ENCODE data around the gene CDH4. TPM values are rescaled to one million over a fixed set of nuclear protein-coding genes. Genes with fewer than 3 reads are reported as not detected.

CDH4 gene
- polyA plus RNA-seq, 4 donors = 5.6 to 8.8 (median 7.0) TPM

GRCh38 chr20:61538943-61539265 lies 286.8 kb downstream of the CDH4 start:
- no peak for DNase-seq (ENCODE audit: low read depth in 4 of 4, low spot score in 2 of 4)

DNA sequence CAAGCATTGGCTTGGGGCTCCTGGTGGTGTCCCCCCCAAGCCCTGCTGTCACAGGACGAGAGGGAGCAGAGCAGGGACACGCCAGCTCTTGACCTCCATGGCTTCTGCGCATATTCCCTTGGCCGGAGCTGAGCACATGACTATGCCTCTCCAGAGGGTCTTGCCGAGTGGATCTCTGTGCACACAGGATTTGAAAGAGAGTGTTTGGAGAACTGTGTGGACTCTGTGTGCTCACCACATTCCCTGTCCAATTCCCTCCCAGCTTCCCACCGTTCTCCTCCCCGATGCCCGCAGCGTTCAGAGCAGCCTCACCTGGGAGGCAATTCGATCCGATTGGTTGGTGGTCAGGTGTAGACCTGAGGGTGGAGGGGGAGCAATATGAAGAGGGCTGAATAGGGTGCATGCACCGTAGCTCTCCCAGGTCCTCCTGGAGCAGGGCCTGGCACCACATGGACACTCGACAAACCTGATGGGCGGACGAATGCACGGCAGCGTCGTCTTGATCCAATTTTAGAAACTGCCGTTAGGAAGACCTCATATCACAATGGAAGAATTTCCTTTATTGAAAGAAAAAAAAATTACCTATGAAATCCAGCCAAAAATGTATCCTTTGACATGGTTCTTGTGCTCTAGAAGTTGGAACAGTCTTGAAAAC lies 287.8 kb downstream of the CDH4 start:
- DNase-seq (ENCODE audit: low read depth in 4 of 4, low spot score in 2 of 4) = no peak

DNA sequence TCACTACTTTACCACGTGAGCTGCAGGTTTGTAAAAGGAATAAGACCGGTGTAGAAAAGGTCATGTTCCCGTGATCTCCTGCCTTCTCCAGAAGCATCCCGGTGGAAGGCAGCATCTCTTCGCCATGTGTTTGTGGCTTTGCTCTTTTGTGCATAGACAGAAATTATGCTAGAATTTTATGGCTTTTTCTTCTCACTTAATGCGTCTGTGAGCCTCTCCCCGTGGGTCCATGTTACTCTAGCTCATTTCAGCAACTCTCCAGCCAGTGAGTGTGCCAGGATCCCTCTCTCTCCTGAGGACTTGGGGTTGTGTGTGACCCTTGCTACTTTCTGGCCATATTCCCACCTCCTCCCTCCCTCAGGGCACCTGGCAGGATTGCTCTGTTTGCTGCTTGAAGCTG lies 289.5 kb downstream of the CDH4 start:
- no peak for DNase-seq (ENCODE audit: low read depth in 4 of 4, low spot score in 2 of 4)

DNA sequence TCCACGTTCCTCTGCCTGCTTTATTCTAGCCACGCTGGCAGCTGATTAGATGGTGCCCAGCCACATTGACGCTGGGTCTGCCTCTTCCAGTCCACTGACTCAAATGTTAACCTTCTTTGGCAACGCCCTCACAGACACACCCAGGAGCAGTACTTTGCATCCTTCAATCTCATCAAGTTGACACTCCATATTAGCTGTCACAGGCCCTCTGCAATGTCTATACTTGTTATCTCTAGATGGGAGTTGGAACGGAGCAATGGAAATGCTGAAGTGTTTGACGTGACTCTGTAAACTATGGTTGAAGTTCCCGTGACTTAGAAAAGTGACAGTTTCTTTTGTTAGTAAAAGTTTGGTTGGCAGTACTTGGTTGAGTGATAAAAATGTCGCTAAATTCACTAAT lies 291.0 kb downstream of the CDH4 start:
- no peak for DNase-seq (ENCODE audit: low read depth in 4 of 4, low spot score in 2 of 4)

DNA sequence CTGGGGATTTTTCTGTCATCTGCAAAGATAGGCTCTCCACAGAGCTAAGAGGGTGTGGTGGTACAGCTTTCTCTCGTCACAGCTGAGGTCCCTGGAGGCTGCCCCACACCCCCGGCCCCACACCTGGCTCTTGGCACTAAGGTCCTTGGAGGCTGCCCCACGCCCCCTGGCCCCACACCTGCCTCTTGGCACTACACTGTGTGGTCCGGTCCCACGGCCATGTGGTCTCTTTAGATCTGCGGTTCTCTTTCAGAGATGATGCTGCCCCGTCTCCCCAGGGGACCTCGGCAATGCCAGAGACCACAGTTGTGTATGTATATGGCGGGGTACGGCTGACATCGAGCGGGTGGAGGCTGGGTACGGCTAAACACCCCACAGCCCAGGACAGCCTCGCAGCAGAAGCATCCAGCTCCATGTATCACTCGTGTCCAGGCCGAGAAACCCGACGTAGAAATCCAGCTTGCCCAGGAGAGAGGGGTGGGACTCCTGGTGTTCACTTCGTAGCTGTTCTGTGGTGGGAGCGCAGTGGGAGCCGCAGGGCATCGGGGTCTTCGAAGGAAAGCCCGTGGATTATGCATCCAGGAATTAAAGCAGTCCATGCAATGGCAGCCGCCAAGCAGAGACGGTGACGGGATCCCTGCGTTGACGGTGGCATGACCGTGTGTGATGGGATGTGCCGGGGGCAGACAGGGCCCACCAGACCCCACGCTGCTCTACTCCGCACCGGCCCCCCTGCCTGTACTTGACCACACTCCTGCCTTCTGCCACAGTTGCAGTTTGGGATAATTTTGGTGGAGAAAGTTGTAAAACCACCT lies 292.1 kb downstream of the CDH4 start:
- no peak for DNase-seq (ENCODE audit: low read depth in 4 of 4, low spot score in 2 of 4)

- no peak for DNase-seq (ENCODE audit: low read depth in 4 of 4, low spot score in 2 of 4)
These were observed 293.1 kb downstream of the CDH4 start for GRCh38 chr20:61544910-61545889.

DNA sequence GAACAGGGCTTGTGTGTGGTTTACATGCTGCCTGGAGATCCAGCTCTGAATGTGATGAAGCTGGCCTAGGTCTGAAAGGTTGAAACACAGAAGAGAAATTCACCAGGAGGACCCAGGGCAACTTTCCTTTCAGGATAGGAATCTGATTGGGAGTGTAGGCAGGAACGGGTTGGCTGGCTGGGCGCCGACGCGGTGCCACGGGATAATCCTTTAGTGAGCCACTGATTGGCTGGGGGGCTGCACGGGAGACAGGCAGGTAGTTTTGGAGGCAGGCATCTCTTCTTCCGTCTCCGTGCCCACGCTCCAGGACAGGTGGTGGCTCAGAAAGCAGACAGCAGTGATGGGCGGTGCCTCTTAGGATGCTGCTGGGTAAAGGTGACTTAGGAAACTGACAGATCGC lies 294.6 kb downstream of the CDH4 start:
- no peak for DNase-seq (ENCODE audit: low read depth in 4 of 4, low spot score in 2 of 4)

GRCh38 chr20:61548069-61548468 lies 296.0 kb downstream of the CDH4 start:
- DNase-seq (ENCODE audit: low read depth in 4 of 4, low spot score in 2 of 4) = no peak

- DNase-seq (ENCODE audit: low read depth in 4 of 4, low spot score in 2 of 4) = no peak
These were observed 297.8 kb downstream of the CDH4 start for GRCh38 chr20:61549865-61550264.

DNA sequence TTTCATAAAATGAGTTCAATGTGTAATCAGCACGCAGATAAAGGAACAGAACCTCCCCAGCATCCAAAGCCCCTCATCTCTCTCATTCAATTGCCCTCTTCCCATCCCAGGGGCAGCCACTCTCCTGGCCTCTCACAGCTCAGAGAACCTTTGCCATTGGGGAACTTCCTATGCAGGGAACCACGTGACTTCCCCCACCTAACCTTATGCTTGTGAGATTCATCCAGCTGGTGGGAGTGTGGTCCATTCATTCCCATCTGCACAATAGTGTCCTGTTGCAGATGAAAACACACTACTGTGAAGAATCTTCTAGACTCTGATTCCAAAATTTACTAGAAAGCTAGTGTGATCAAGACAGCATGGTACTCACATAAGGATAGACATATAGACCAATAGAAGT lies 299.3 kb downstream of the CDH4 start:
- DNase-seq (ENCODE audit: low read depth in 4 of 4, low spot score in 2 of 4) = no peak

GRCh38 chr20:61554617-61555016 lies 302.6 kb downstream of the CDH4 start:
- no peak for DNase-seq (ENCODE audit: low read depth in 4 of 4, low spot score in 2 of 4)

- no peak for DNase-seq (ENCODE audit: low read depth in 4 of 4, low spot score in 2 of 4)
These were observed 303.5 kb downstream of the CDH4 start for GRCh38 chr20:61555566-61555965.

DNA sequence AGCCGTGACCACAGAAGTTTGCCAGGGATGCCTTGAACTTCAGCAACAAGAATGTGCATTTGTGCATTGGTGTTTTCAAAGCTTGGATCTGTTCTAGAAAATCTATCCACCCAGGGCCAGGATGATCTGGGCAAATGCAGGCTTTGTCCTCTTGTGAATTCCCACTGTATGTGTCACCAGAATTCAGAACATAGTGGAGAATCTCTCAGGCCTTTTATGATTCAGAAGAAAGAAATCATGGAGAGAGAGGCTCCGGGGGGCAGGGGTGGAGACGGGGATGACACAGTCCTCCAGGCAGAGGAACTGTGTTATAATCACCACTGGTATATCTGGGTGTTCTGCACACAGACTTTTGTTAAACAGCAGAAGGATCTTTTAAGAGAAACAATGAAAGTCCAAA lies 304.1 kb downstream of the CDH4 start:
- DNase-seq (ENCODE audit: low read depth in 4 of 4, low spot score in 2 of 4) = no peak

DNA sequence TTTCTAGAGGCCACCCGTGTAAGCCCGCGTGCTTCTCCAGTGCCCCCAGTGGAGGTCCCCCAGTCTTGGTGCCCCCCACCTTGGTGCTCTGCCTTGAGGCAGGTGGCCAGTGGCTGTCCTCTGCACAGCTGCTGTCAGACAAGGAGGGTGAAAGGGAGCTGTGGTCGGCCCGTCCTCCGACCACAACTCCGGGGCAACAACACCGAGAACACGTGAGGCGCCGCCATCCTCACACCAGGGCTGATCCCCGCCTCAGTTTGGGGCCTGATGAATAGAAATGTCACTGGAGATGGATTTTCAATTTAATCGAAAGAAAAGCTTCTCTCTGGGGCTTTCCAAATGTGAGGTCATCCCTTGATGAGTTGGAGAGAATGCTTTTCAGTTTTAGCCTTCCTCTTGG lies 304.6 kb downstream of the CDH4 start:
- DNase-seq (ENCODE audit: low read depth in 4 of 4, low spot score in 2 of 4) = no peak

GRCh38 chr20:61557621-61558020 lies 305.6 kb downstream of the CDH4 start:
- no peak for DNase-seq (ENCODE audit: low read depth in 4 of 4, low spot score in 2 of 4)

- no peak for DNase-seq (ENCODE audit: low read depth in 4 of 4, low spot score in 2 of 4)
These were observed 306.7 kb downstream of the CDH4 start for GRCh38 chr20:61558726-61559125.

GRCh38 chr20:61559706-61560315 lies 307.8 kb downstream of the CDH4 start:
- no peak for DNase-seq (ENCODE audit: low read depth in 4 of 4, low spot score in 2 of 4)

- DNase-seq (ENCODE audit: low read depth in 4 of 4, low spot score in 2 of 4) = no peak
These were observed 308.3 kb downstream of the CDH4 start for GRCh38 chr20:61560361-61560853.

DNA sequence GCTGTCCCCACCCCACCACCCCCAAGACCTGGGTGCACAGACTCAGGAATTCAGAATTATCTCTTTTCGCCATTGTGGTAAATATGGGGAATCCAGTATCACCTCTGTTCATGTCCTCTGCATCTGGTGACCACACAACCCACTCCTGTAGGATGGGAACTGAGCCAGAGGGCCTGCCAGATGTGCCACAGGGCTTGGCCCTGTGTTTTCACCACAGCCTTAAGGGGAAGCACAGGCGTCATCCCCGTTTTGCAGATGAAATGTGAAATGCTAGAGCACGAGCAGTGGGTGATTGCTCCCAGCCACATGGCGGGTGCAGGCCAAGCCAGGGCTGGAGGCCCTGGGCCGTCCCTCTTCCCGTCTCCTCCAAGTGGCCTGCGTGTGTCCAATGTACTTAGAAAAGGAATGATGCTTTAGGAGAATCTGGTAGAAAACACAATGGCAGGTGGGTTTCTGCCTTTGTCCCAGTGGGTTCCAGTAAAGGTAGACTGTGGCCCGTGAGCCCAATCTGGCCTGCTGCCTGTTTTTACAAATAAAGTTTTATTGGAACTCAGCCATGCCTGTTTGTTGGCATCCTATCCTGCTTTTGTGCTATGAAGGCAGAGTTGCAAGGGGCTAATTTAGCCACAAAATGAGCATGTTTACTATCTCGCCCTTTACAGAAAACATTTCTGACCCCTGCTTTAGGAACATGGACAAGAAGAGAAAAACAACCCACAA lies 309.2 kb downstream of the CDH4 start:
- no peak for DNase-seq (ENCODE audit: low read depth in 4 of 4, low spot score in 2 of 4)

DNA sequence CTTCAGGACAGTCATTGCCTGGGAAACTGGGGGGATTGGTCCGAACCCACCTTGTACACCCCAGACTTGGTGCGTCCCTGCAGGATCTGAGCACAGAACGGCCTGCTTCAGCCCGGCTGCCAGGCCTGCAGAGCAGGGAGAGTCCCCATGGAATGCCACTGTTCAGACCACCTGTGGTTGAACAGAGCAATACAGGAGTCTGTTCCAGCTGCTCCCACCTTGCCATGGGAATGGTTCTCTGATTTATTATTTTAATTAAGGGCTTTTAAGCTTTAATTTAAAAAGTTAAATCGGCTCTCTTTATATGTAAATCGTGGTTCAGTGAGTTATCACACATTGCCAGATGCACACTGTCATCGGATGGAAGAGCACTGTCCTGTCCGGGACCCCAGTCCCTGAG lies 310.4 kb downstream of the CDH4 start:
- no peak for DNase-seq (ENCODE audit: low read depth in 4 of 4, low spot score in 2 of 4)

All from left renal cortex interstitium (tissue), 4 donors.